Naive B cell (primary cell): ENCODE data around the gene KIF1B. TPM values are rescaled to one million over a fixed set of nuclear protein-coding genes. Genes with fewer than 3 reads are reported as not detected.
"Not testable (repeated sequence)": the region's sequence is repeated elsewhere in the genome, so short reads cannot be mapped to it uniquely, and the experiment has no call there.

Source experiments
- ATAC-seq, 2 donors: fragments of 150-1000 bp; cut with Tn5 transposase; 2 replicates each; pipeline ENCODE4 v1.10.0; 2021; ENCODE audit warnings: low read depth in 2 of 2, mild to moderate bottlenecking in 2 of 2, moderate library complexity in 2 of 2
- DNase-seq: peaks from one replicate; pipeline ENCODE4 v3.0.0; 2022
- H3K27ac Mint-ChIP-seq, 6 donors: one replicate each; pipeline ENCODE4 v1.8.0; 2020 to 2022; ENCODE audit warnings: mild to moderate bottlenecking in 6 of 6, mixed read lengths in 6 of 6, moderate library complexity in 5 of 6, inconsistent platforms in 2 of 6
- H3K27me3 Mint-ChIP-seq, 3 donors: one replicate each; pipeline ENCODE4 v1.8.0; 2021 to 2022; ENCODE audit warnings: mixed read lengths in 3 of 3, mild to moderate bottlenecking in 1 of 3
- H3K36me3 Mint-ChIP-seq, 2 donors: one replicate each; pipeline ENCODE4 v1.8.0; 2020 to 2022; ENCODE audit warnings: mixed read lengths in 2 of 2, inconsistent platforms in 1 of 2, mild to moderate bottlenecking in 1 of 2
- H3K4me1 Mint-ChIP-seq, 3 donors: one replicate each; pipeline ENCODE4 v1.8.0; 2020 to 2022; ENCODE audit warnings: mixed read lengths in 3 of 3, inconsistent platforms in 1 of 3, mild to moderate bottlenecking in 1 of 3, moderate library complexity in 1 of 3
- H3K4me3 Mint-ChIP-seq, 8 donors: one replicate each; pipeline ENCODE4 v1.8.0; 2020 to 2022; ENCODE audit warnings: mild to moderate bottlenecking in 8 of 8, mixed read lengths in 8 of 8, moderate library complexity in 8 of 8, inconsistent platforms in 2 of 8
- H3K9me3 Mint-ChIP-seq, 7 donors: one replicate each; pipeline ENCODE4 v1.8.0; 2020 to 2022; ENCODE audit warnings: mixed read lengths in 7 of 7, mild to moderate bottlenecking in 5 of 7, inconsistent platforms in 2 of 7, moderate library complexity in 1 of 7
- polyA plus RNA-seq, 6 donors: library from polyadenylated mRNA; unstranded; fragments of 300-500 nt; fragmentation: Illumina TruSeq; gene quantifications; one replicate each; pipeline ENCODE4 v1.2.3, GENCODE V29; 2021; ENCODE audit warnings: low read depth in 6 of 6

KIF1B gene
- polyA plus RNA-seq, 6 donors from 2014 or later: 0.84 to 2.0 (median 1.4) TPM

GRCh38 chr1:10225573-10225972 is 15.2 kb downstream of the KIF1B start:
- ATAC-seq (no peak), DNase-seq (no peak)
- Mint-ChIP-seq H3K36me3 (no peaks in the 10 kb centered on the region), H3K27me3 (no peaks in the 10 kb centered on the region), H3K27ac (no peak overlapping the region), H3K4me1 (peaks cover 0 to 8% (median 5%) of the 10 kb centered on the region in 3 donors), H3K4me3 (no peak overlapping the region), H3K9me3 (no peaks in the 10 kb centered on the region)

GRCh38 chr1:10228528-10228927 is 18.2 kb downstream of the KIF1B start:
- Mint-ChIP-seq H3K9me3 (no peaks in the 10 kb centered on the region), H3K36me3 (no peaks in the 10 kb centered on the region), H3K27ac (no peak overlapping the region), H3K27me3 (no peaks in the 10 kb centered on the region), H3K4me3 (no peak overlapping the region), H3K4me1 (peaks cover 0 to 6% (median 5%) of the 10 kb centered on the region in 3 donors)
- no peak for ATAC-seq
- DNase-seq: no peak

GRCh38 chr1:10229903-10230302 is 19.5 kb downstream of the KIF1B start:
- peaks cover 0 to 6% (median 5%) of the 10 kb centered on the region in 3 donors for H3K4me1 Mint-ChIP-seq
- no peaks in the 10 kb centered on the region for H3K36me3 Mint-ChIP-seq
- H3K9me3 Mint-ChIP-seq: no peaks in the 10 kb centered on the region
- DNase-seq (no peak), ATAC-seq (no peak)
- no peak overlapping the region for H3K27ac Mint-ChIP-seq
- no peak overlapping the region for H3K4me3 Mint-ChIP-seq
- H3K27me3 Mint-ChIP-seq: no peaks in the 10 kb centered on the region

GRCh38 chr1:10232163-10232562 is 21.8 kb downstream of the KIF1B start:
- ATAC-seq: no peak
- H3K9me3 Mint-ChIP-seq: no peaks in the 10 kb centered on the region
- H3K4me3 Mint-ChIP-seq: no peak overlapping the region
- no peaks in the 10 kb centered on the region for H3K36me3 Mint-ChIP-seq
- DNase-seq: no peak
- peaks cover 5 to 8% (median 6%) of the 10 kb centered on the region in 3 donors for H3K4me1 Mint-ChIP-seq
- no peak overlapping the region for H3K27ac Mint-ChIP-seq
- no peaks in the 10 kb centered on the region for H3K27me3 Mint-ChIP-seq

GRCh38 chr1:10236405-10237156 is 26.2 kb downstream of the KIF1B start:
- H3K27ac Mint-ChIP-seq: peak overlapping the region in 1 of 6 donors; percentile 36
- peaks cover 10 to 14% (median 12%) of the 10 kb centered on the region in 3 donors for H3K4me1 Mint-ChIP-seq
- H3K27me3 Mint-ChIP-seq: no peaks in the 10 kb centered on the region
- H3K9me3 Mint-ChIP-seq: no peaks in the 10 kb centered on the region
- ATAC-seq (no peak), DNase-seq (no peak)
- no peaks in the 10 kb centered on the region for H3K36me3 Mint-ChIP-seq
- no peak overlapping the region for H3K4me3 Mint-ChIP-seq

- H3K27ac Mint-ChIP-seq: no peak overlapping the region
- no peaks in the 10 kb centered on the region for H3K36me3 Mint-ChIP-seq
- DNase-seq (no peak), ATAC-seq (peak; percentile 27 to 43)
- no peak overlapping the region for H3K4me3 Mint-ChIP-seq
- H3K9me3 Mint-ChIP-seq: no peaks in the 10 kb centered on the region
- H3K4me1 Mint-ChIP-seq: peaks cover 10 to 15% (median 14%) of the 10 kb centered on the region in 3 donors
- no peaks in the 10 kb centered on the region for H3K27me3 Mint-ChIP-seq
Measured at GRCh38 chr1:10237157-10237539, 26.8 kb downstream of the KIF1B start.

- ATAC-seq: no peak
- no peaks in the 10 kb centered on the region for H3K9me3 Mint-ChIP-seq
- H3K27ac Mint-ChIP-seq: no peak overlapping the region
- H3K4me1 Mint-ChIP-seq: peaks cover 13 to 14% (median 13%) of the 10 kb centered on the region in 3 donors
- H3K4me3 Mint-ChIP-seq: no peak overlapping the region
- H3K27me3 Mint-ChIP-seq: no peaks in the 10 kb centered on the region
- DNase-seq: no peak
- no peaks in the 10 kb centered on the region for H3K36me3 Mint-ChIP-seq
Measured at GRCh38 chr1:10242135-10242534, 31.8 kb downstream of the KIF1B start.

GRCh38 chr1:10242811-10243210 is 32.4 kb downstream of the KIF1B start:
- H3K27me3 Mint-ChIP-seq: no peaks in the 10 kb centered on the region
- H3K9me3 Mint-ChIP-seq: no peaks in the 10 kb centered on the region
- ATAC-seq (no peak), DNase-seq (no peak)
- peak overlapping the region in 1 of 8 donors; percentile 65 for H3K4me3 Mint-ChIP-seq
- no peak overlapping the region for H3K27ac Mint-ChIP-seq
- H3K36me3 Mint-ChIP-seq: no peaks in the 10 kb centered on the region
- H3K4me1 Mint-ChIP-seq: peaks cover 7 to 9% (median 7%) of the 10 kb centered on the region in 3 donors

GRCh38 chr1:10245674-10246073 is 35.3 kb downstream of the KIF1B start:
- ATAC-seq (no peak), DNase-seq (no peak)
- Mint-ChIP-seq H3K27me3 (no peaks in the 10 kb centered on the region), H3K4me3 (no peak overlapping the region), H3K4me1 (peaks cover 6 to 13% (median 7%) of the 10 kb centered on the region in 3 donors), H3K36me3 (no peaks in the 10 kb centered on the region), H3K9me3 (no peaks in the 10 kb centered on the region), H3K27ac (peak overlapping the region in 1 of 6 donors; percentile 15)

GRCh38 chr1:10249808-10250457 is 39.6 kb downstream of the KIF1B start:
- Mint-ChIP-seq H3K4me3 (no peak overlapping the region), H3K9me3 (no peaks in the 10 kb centered on the region), H3K4me1 (peaks cover 0 to 8% (median 0%) of the 10 kb centered on the region in 3 donors), H3K36me3 (no peaks in the 10 kb centered on the region), H3K27ac (no peak overlapping the region), H3K27me3 (no peaks in the 10 kb centered on the region)
- ATAC-seq (no peak), DNase-seq (no peak)

- Mint-ChIP-seq H3K27me3 (no peaks in the 10 kb centered on the region), H3K4me3 (no peak overlapping the region), H3K4me1 (peaks cover 0 to 8% (median 0%) of the 10 kb centered on the region in 3 donors), H3K9me3 (no peaks in the 10 kb centered on the region), H3K36me3 (no peaks in the 10 kb centered on the region), H3K27ac (peak overlapping the region in 1 of 6 donors; percentile 37)
- no peak for ATAC-seq
- no peak for DNase-seq
Measured at GRCh38 chr1:10250663-10251062, 40.3 kb downstream of the KIF1B start.

- H3K36me3 Mint-ChIP-seq, H3K4me3 Mint-ChIP-seq, H3K4me1 Mint-ChIP-seq, H3K9me3 Mint-ChIP-seq, DNase-seq, H3K27me3 Mint-ChIP-seq, ATAC-seq: not testable (repeated sequence)
- H3K27ac Mint-ChIP-seq: peak overlapping the region in 1 of 6 donors; percentile 58
Measured at GRCh38 chr1:10251325-10252108, 41.1 kb downstream of the KIF1B start.

- Mint-ChIP-seq H3K27me3 (no peaks in the 10 kb centered on the region), H3K27ac (no peak overlapping the region), H3K36me3 (no peaks in the 10 kb centered on the region), H3K4me1 (peaks cover 0 to 8% (median 0%) of the 10 kb centered on the region in 3 donors), H3K9me3 (no peaks in the 10 kb centered on the region), H3K4me3 (no peak overlapping the region)
- DNase-seq (no peak), ATAC-seq (no peak)
Measured at GRCh38 chr1:10252508-10252907, 42.1 kb downstream of the KIF1B start.
